Measurements from ENCODE around the gene CIDEC. TPM values are rescaled to one million over a fixed set of nuclear protein-coding genes. Genes with fewer than 3 reads are reported as not detected.
A peak's percentile ranks its signal among the peaks of the same experiment; 100 is the strongest.

CIDEC gene
- total and polyA plus RNA-seq, 2 of the 13 experiments (the other 11 are each of a cell fraction or from before 2014, with no cell fraction given) = 2.5 to 10.4 TPM

DNA sequence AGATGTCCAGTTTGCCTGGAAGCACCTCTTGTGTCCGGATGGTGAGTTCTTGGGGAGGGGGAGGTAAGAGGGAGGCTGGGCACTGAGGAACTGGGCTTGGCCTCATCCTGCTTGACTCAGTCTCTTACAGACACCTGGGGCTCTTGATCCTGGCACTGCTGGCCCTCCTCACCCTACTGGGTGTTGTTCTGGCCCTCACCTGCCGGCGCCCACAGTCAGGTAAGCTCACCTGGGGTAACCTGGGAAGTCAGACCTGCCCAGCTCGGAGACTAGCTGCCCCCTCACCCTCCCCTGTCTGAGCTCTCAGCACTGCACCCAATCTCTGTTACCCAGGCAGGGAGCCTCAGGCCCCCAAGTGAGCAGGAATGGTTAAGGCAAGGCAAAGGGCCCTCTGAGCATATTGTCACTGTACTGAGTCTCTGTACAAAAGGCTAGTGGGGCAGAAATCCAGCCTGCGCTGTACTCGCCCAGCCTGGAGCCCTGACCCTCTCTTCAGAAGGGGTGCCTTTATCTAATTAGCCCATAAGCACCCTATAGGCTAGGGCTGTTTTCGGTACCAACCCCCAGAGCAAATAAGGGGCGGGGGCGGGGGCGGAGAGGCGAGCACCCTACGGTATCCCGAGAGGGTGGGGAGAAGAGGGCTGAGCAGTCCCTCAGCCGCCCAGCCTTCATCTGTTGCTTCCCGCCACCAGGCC is 34.7 kb upstream of the CIDEC start:
- peak overlapping the region; percentile 80 for H3K9ac ChIP-seq (ENCODE audit: insufficient read depth, low read depth, low read length)
- peaks cover 5 to 12% of the 10 kb centered on the region in 2 experiments; a peak in 3 of 5 replicates for H3K36me3 ChIP-seq (replicated peaks in 1 of 2; ENCODE audit: control insufficient read depth in 1 of 2, insufficient read depth in 2 of 2, low read length in 2 of 2)
- CTCF ChIA-PET (ENCODE audit: low intra/inter-chr PET ratio, low total read pairs) = interaction anchor here (0.7 to 2.1 kb wide), 3 partner anchors 11 to 66 kb away, joined by 3 to 14 read pairs (median 5); no protein-coding TSS in a partner anchor
- WGBS (ENCODE audit: low lambda C conversion rate) = 50% methylated on average over 1 of the region's 15 CpGs
- peaks cover 38% of the 10 kb centered on the region for H3K4me1 ChIP-seq (ENCODE audit: insufficient read depth, low read length)
- intact Hi-C loops (cut with micrococcal nuclease; ENCODE audit: unreplicated experiment) (loop anchor here (1.0 to 5.0 kb wide), 3 partner anchors 16 to 52 kb away; no protein-coding TSS in a partner anchor), in situ Hi-C loops (cut with HindIII; ENCODE audit: extremely low pct_ligation_motif_present, low pct_unique_long_range_greater_than_20kb) (no loop called here)
- no peaks in the 10 kb centered on the region for H3K9me3 ChIP-seq (ENCODE audit: low read length)
- peaks cover 3% of the 10 kb centered on the region for H3K79me2 ChIP-seq (ENCODE audit: insufficient read depth, low read length)
- peak overlapping the region; percentile 90 for H3K27ac ChIP-seq (ENCODE audit: extremely low read length, insufficient read depth, low read length)
- TSS peak; percentile 63 for BruUV-seq (replicated peaks)
- POLR2A ChIA-PET = interaction anchor here (1.0 to 9.0 kb wide), 8 partner anchors 14 to 53 kb away, joined by 3 to 298 read pairs (median 19); partner anchors contain the start of genes CRELD1 and IL17RE
- ATAC-seq (peak; percentile 65), FAIRE-seq (peak; percentile 34), DNase-seq (ENCODE audit: low spot score) (peak; percentile 44)
- H3K27me3 ChIP-seq (ENCODE audit: control insufficient read depth in 1 of 2, insufficient read depth in 2 of 2, low read length in 2 of 2) = no peaks in the 10 kb centered on the region
- peak overlapping the region; percentile 100 for H3K4me2 ChIP-seq (ENCODE audit: low read depth, low read length)
- H2AFZ ChIP-seq (ENCODE audit: low read length) = no peak overlapping the region
- no peaks in the 10 kb centered on the region for H4K20me1 ChIP-seq (ENCODE audit: insufficient read depth, low read length)
- peak overlapping the region; percentile 55 to 86 (median 83); a peak in 5 of 6 replicates for H3K4me3 ChIP-seq (replicated peaks in 1 of 3; ENCODE audit: insufficient read depth in 1 of 3, low read depth in 2 of 3, low read length in 3 of 3)
- TF ChIP-seq ZNF337 (CRISPR knock-in tag; IDR thresholded peaks at IDR 0.05; ENCODE audit: borderline replicate concordance, low read depth) (no peak), KDM4B (CRISPR knock-in tag; IDR thresholded peaks at IDR 0.05) (no peak), ZNF17 (CRISPR knock-in tag; IDR thresholded peaks at IDR 0.05) (peak; percentile 50), TOE1 (CRISPR knock-in tag; IDR thresholded peaks at IDR 0.05) (no peak), KDM5B (CRISPR knock-in tag; IDR thresholded peaks at IDR 0.05; ENCODE audit: borderline replicate concordance) (no peak), ZNF441 (CRISPR knock-in tag; IDR thresholded peaks at IDR 0.05; ENCODE audit: borderline replicate concordance) (no peak), TEAD3 (CRISPR knock-in tag; optimal IDR thresholded peaks at IDR 0.05; ENCODE audit: borderline replicate concordance) (no peak), SKI (IDR thresholded peaks at IDR 0.05; ENCODE audit: partially characterized antibody) (no peak), ELF3 (CRISPR knock-in tag; IDR thresholded peaks at IDR 0.05) (no peak; the same call in 1 of the 2 replicates), TP53 (CRISPR knock-in tag; conservative IDR thresholded peaks at IDR 0.05) (no peak), ZNF543 (CRISPR knock-in tag; IDR thresholded peaks at IDR 0.05) (no peak), ZSCAN30 (CRISPR knock-in tag; IDR thresholded peaks at IDR 0.05) (0 out of 2 replicates have a peak, but pooled peaks have one; percentile 28), ZNF335 (CRISPR knock-in tag; IDR thresholded peaks at IDR 0.05) (no peak), HOXA3 (CRISPR knock-in tag; IDR thresholded peaks at IDR 0.05) (no peak)
- TF ChIP-seq, protein P1, sequence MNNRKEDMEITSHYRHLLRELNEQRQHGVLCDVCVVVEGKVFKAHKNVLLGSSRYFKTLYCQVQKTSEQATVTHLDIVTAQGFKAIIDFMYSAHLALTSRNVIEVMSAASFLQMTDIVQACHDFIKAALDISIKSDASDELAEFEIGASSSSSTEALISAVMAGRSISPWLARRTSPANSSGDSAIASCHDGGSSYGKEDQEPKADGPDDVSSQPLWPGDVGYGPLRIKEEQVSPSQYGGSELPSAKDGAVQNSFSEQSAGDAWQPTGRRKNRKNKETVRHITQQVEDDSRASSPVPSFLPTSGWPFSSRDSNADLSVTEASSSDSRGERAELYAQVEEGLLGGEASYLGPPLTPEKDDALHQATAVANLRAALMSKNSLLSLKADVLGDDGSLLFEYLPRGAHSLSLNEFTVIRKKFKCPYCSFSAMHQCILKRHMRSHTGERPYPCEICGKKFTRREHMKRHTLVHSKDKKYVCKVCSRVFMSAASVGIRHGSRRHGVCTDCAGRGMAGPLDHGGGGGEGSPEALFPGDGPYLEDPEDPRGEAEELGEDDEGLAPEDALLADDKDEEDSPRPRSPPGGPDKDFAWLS (CRISPR knock-in tag; IDR thresholded peaks at IDR 0.05; ENCODE audit: borderline replicate concordance) = no peak
- TF ChIP-seq, protein P2, sequence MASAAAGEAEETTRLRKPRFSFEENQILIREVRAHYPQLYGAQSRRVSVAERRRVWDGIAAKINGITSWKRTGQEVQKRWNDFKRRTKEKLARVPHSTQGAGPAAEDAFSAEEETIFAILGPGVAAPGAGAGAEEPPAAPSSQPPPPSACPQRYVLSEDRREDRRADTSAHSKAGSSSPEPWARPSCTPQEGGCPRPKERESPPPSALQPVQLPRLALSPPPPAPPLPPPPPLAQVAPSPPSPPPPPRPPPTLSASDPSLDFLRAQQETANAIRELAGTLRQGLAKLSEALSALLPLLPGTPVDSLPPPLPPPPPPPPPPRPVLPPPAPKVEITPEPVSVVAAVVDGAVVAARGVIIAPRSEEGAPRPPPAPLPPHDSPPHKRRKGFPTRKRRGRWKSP (CRISPR knock-in tag; IDR thresholded peaks at IDR 0.05) = no peak
- TF ChIP-seq, protein P3, sequence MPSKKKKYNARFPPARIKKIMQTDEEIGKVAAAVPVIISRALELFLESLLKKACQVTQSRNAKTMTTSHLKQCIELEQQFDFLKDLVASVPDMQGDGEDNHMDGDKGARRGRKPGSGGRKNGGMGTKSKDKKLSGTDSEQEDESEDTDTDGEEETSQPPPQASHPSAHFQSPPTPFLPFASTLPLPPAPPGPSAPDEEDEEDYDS (CRISPR knock-in tag; IDR thresholded peaks at IDR 0.05) = 0 out of 2 replicates have a peak, but pooled peaks have one; percentile 41
- TF ChIP-seq, protein P4, sequence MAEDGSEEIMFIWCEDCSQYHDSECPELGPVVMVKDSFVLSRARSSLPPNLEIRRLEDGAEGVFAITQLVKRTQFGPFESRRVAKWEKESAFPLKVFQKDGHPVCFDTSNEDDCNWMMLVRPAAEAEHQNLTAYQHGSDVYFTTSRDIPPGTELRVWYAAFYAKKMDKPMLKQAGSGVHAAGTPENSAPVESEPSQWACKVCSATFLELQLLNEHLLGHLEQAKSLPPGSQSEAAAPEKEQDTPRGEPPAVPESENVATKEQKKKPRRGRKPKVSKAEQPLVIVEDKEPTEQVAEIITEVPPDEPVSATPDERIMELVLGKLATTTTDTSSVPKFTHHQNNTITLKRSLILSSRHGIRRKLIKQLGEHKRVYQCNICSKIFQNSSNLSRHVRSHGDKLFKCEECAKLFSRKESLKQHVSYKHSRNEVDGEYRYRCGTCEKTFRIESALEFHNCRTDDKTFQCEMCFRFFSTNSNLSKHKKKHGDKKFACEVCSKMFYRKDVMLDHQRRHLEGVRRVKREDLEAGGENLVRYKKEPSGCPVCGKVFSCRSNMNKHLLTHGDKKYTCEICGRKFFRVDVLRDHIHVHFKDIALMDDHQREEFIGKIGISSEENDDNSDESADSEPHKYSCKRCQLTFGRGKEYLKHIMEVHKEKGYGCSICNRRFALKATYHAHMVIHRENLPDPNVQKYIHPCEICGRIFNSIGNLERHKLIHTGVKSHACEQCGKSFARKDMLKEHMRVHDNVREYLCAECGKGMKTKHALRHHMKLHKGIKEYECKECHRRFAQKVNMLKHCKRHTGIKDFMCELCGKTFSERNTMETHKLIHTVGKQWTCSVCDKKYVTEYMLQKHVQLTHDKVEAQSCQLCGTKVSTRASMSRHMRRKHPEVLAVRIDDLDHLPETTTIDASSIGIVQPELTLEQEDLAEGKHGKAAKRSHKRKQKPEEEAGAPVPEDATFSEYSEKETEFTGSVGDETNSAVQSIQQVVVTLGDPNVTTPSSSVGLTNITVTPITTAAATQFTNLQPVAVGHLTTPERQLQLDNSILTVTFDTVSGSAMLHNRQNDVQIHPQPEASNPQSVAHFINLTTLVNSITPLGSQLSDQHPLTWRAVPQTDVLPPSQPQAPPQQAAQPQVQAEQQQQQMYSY (CRISPR knock-in tag; IDR thresholded peaks at IDR 0.05) = no peak

Data from HepG2 (cell line).